Measurements from ENCODE around the gene RCVRN.

RCVRN gene

DNA sequence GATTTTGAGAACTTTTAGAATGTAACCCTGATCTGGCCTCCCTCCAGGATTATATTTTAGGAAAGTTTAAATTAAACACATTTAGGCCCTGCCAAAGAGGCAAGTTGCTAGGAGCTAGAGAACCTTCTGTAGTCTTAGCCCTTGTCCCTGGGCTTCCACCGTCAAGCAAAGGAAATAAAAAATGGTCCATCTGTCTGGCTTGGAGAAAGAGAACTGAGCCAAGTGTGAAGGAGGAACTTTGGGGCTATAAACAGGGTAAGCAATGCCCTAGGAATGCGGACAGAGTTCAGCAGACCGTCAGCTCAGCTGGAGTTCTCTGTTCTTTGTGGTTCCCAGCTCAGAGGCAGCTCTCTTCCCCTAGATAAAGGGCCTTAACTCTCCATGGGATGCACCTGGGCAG is 29.6 kb downstream of the RCVRN start:
- Mint-ChIP-seq H3K36me3 (ENCODE audit: insufficient read depth) (no peaks in the 10 kb centered on the region), H3K27ac (no peak overlapping the region), H3K9me3 (no peaks in the 10 kb centered on the region), H3K27me3 (peaks cover 51 to 65% of the 10 kb centered on the region in 2 donors), H3K4me3 (no peak overlapping the region), H3K4me1 (ENCODE audit: low read depth in 2 of 2) (no peaks in the 10 kb centered on the region)
- ATAC-seq (replicated peaks) (no peak), DNase-seq (no peak)

DNA sequence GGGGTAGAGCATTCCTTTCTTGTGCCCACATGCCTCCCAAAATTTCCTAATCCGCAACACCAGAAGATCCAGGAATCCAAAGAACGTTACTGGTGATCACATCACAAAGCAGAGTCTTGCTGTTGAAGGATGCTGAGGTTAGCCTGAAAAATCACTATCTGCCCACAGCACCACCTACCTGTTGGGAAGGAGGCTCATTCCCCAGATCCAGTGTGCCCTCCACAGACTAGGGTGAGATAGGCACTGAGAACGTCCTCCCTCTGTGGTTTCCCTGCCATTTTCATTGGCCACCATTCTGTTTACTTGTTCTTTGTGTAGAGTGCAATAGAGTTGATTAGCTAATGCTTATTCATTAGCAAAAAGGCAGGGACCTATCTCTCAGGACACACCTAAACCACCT is 30.3 kb downstream of the RCVRN start:
- DNase-seq (no peak), ATAC-seq (replicated peaks) (no peak)
- Mint-ChIP-seq H3K36me3 (ENCODE audit: insufficient read depth) (no peaks in the 10 kb centered on the region), H3K27me3 (peaks cover 45 to 59% of the 10 kb centered on the region in 2 donors), H3K27ac (no peak overlapping the region), H3K4me1 (ENCODE audit: low read depth in 2 of 2) (no peaks in the 10 kb centered on the region), H3K9me3 (no peaks in the 10 kb centered on the region), H3K4me3 (no peak overlapping the region)

DNA sequence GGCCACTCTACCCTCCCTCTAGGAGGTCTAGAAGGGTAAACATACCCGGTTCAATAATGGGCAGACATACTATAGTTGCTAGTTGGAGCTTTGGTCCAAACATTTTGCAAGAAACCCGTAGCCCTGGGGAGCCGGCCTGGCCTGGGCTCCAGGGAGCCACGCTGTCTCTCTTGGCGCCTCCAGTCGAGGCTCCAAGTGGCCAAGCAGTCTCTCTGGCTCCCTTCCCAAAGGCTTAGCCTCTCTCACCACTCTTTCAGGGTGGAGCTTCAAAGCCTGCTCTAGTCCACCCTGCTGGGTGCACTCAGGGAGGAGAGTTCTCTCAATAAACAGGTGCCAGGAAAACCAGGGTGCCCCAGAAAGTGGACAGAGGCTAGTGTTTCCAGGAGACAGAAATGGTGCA is 32.2 kb downstream of the RCVRN start:
- no peaks in the 10 kb centered on the region for H3K4me1 Mint-ChIP-seq (ENCODE audit: low read depth in 2 of 2)
- no peaks in the 10 kb centered on the region for H3K9me3 Mint-ChIP-seq
- H3K4me3 Mint-ChIP-seq: no peak overlapping the region
- DNase-seq: no peak
- H3K27ac Mint-ChIP-seq: no peak overlapping the region
- H3K27me3 Mint-ChIP-seq: peaks cover 51 to 62% of the 10 kb centered on the region in 2 donors
- H3K36me3 Mint-ChIP-seq (ENCODE audit: insufficient read depth): no peaks in the 10 kb centered on the region
- ATAC-seq (replicated peaks): no peak

DNA sequence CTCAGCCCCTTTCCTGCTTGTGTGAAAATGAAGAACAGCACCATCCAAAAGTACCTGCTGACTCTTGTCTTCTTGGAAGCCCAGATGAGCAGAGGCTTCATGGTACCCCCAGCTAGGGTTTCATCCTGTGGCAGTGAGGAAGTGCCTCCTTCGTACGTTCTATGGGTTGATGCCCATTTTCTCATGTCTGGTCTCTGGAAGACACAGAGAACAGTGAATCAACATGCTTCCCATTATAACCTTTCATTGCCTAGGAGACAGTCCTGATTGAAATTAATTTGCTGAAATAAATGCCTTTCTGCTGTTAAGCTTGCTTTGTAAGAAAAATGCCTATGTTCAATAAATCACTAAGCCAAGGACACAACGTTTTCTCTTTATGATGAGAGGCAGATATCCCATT is 36.5 kb downstream of the RCVRN start:
- no peak for ATAC-seq (replicated peaks)
- no peaks in the 10 kb centered on the region for H3K9me3 Mint-ChIP-seq

DNA sequence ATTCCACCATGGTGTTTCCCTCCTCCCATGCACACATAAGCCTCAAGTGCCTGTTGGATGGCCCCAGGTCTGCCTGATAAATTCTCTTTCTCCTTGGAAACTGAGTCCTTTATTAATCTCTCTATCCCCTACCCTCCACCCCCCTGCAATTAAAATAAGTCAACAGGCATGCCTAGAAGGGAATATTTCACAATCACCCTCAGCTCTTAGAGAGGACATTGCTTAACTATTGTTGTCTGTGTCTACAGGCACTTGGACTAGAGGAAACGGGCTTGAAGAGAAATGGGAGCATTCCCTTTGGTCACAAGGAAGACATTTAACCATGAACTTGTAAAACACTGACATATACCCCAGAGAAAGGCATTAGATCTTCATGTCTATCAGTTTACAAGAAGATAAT is 39.5 kb downstream of the RCVRN start:
- ATAC-seq (replicated peaks) (no peak), DNase-seq (no peak)
- no peak overlapping the region for H3K27ac Mint-ChIP-seq
- H3K4me1 Mint-ChIP-seq (ENCODE audit: low read depth in 2 of 2): no peaks in the 10 kb centered on the region
- peaks cover 0 to 2% of the 10 kb centered on the region in 2 donors for H3K9me3 Mint-ChIP-seq
- peaks cover 18 to 57% of the 10 kb centered on the region in 2 donors for H3K27me3 Mint-ChIP-seq
- no peaks in the 10 kb centered on the region for H3K36me3 Mint-ChIP-seq (ENCODE audit: insufficient read depth)
- no peak overlapping the region for H3K4me3 Mint-ChIP-seq

More for the DNA sequence above, 36.5 kb downstream of the RCVRN start:
- no peak for DNase-seq
- Mint-ChIP-seq H3K27ac (no peak overlapping the region), H3K4me1 (ENCODE audit: low read depth in 2 of 2) (no peaks in the 10 kb centered on the region), H3K36me3 (ENCODE audit: insufficient read depth) (no peaks in the 10 kb centered on the region), H3K27me3 (peaks cover 34 to 57% of the 10 kb centered on the region in 2 donors), H3K4me3 (no peak overlapping the region)

DNA sequence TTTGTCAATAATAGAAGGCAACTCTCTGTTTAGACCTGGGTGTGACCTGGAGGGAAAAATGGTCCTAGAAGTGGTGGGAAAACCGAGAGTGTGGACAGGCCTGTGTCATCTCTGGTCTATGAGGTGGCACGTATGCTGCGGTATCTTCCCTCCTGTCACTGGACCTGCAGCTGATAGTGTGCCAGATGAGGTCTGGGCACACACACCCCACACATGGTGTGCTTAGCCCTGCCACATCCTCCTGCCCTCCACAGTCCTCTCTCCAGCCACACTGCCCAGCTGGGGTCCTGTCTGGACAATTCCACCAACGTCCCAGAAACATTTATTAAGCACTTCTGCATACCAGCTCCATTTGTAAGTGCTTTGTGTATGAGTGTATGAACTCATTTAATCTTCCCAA is 42.1 kb downstream of the RCVRN start:
- Mint-ChIP-seq H3K4me1 (ENCODE audit: low read depth in 2 of 2) (no peaks in the 10 kb centered on the region), H3K4me3 (no peak overlapping the region), H3K27me3 (peaks cover 9 to 49% of the 10 kb centered on the region in 2 donors), H3K27ac (no peak overlapping the region), H3K9me3 (peaks cover 0 to 4% of the 10 kb centered on the region in 2 donors), H3K36me3 (ENCODE audit: insufficient read depth) (no peaks in the 10 kb centered on the region)
- ATAC-seq (replicated peaks): no peak
- no peak for DNase-seq

DNA sequence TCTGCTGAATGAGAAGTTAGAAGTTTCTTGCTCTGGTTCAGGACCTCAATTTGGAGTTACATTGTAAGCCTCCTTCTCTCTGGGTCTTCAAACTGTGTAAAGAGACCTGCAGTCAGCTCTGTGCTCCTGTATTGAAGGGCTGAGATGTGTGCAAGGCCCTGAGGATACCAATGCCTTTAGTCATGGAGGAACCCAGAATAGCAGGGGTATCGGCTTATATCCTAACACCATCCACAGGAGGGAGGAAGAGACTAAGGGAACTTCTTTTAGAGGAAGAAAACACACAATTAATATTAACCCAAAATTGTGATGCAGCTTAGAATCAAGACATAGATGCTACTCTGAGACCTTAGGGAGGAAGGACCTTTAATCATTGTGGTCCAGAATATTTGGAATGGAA is 42.9 kb downstream of the RCVRN start:
- Mint-ChIP-seq H3K36me3 (ENCODE audit: insufficient read depth) (no peaks in the 10 kb centered on the region), H3K4me1 (ENCODE audit: low read depth in 2 of 2) (no peaks in the 10 kb centered on the region), H3K9me3 (peaks cover 0 to 4% of the 10 kb centered on the region in 2 donors), H3K4me3 (no peak overlapping the region), H3K27me3 (peaks cover 13 to 45% of the 10 kb centered on the region in 2 donors), H3K27ac (no peak overlapping the region)
- ATAC-seq (replicated peaks) (no peak), DNase-seq (no peak)

DNA sequence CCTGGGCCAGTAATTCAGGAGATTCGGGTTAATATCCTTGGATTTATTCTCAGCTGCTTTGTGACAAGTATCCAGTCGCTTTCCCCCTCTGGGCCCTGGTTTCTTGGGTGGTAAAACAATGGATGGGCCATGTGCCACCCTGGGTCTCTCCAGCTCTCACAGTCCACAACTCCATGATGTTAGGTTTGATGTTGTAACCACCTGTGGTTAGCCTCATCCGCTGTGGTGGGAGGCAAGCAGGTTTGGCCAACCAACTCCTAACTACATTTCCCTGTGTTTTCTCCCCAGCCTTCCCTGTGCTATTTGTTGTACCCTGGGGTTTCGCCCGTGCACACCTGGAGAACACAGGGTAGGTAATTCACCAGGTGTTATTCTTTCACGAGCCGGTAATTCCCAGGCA is 44.2 kb downstream of the RCVRN start:
- no peak overlapping the region for H3K27ac Mint-ChIP-seq
- DNase-seq (no peak), ATAC-seq (replicated peaks) (no peak)
- no peaks in the 10 kb centered on the region for H3K36me3 Mint-ChIP-seq (ENCODE audit: insufficient read depth)
- H3K27me3 Mint-ChIP-seq: peaks cover 16 to 45% of the 10 kb centered on the region in 2 donors
- no peaks in the 10 kb centered on the region for H3K4me1 Mint-ChIP-seq (ENCODE audit: low read depth in 2 of 2)
- no peak overlapping the region for H3K4me3 Mint-ChIP-seq
- H3K9me3 Mint-ChIP-seq: peaks cover 0 to 4% of the 10 kb centered on the region in 2 donors

DNA sequence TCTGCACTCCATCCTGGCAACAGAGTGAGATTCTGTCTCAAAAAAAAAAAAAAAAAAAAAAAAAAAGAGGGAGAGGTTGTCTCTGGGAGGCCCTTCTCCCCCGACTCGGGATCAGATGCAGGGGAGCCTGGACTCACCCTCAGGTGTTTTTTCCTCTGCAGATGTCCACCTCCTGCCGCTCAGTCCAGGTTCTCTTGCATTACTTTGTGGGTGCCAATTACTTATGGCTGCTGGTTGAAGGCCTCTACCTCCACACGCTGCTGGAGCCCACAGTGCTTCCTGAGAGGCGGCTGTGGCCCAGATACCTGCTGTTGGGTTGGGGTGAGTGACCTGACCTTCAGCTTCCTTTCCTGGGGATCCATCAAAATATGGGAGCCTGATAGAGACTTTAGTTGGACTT is 45.3 kb downstream of the RCVRN start:
- Mint-ChIP-seq H3K9me3 (peaks cover 0 to 4% of the 10 kb centered on the region in 2 donors), H3K4me1 (ENCODE audit: low read depth in 2 of 2) (no peaks in the 10 kb centered on the region), H3K27ac (no peak overlapping the region), H3K36me3 (ENCODE audit: insufficient read depth) (no peaks in the 10 kb centered on the region), H3K27me3 (peaks cover 7 to 38% of the 10 kb centered on the region in 2 donors), H3K4me3 (no peak overlapping the region)
- DNase-seq (no peak), ATAC-seq (replicated peaks) (no peak)

DNA sequence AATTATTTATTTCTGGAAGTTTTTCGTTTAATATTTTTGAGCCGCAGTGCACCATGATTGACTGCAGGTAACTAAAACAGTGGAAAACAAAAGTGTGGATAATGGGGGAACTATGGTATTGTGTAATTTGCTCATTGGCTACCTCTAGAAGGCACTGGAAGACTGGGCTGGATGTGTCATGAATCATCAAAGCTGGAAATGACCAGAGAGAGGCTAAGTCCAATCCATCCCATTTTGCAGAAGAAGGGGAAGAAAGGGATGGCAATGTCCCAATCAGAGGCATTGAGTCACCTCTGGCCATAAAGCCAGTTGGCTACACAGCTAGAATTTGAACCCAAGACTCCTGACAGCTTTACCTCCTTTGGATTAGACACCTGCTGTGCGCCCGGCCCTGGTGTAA is 50.0 kb downstream of the RCVRN start:
- Mint-ChIP-seq H3K27me3 (peaks cover 28 to 33% of the 10 kb centered on the region in 2 donors), H3K4me1 (ENCODE audit: low read depth in 2 of 2) (no peaks in the 10 kb centered on the region), H3K4me3 (no peak overlapping the region), H3K9me3 (peaks cover 0 to 2% of the 10 kb centered on the region in 2 donors), H3K27ac (no peak overlapping the region), H3K36me3 (ENCODE audit: insufficient read depth) (no peaks in the 10 kb centered on the region)
- ATAC-seq (replicated peaks): no peak
- DNase-seq: no peak

DNA sequence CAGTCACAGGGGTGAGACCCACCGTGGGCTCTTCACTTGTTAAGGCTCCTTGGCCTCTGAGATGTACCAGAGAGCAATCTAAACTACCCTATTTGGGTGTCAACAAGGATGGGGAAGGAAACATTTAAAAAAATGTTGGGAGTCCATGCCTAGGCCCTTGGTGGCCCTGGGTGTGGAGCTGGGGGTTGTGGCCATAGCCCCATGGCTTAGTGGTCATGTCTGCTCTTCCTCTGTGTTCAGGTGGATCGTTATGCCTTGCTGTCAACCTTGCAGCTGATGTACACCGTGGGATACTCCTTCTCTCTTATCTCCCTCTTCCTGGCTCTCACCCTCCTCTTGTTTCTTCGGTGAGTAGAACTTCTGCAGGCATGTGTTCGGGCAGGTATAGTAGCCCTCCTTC is 50.8 kb downstream of the RCVRN start:
- no peaks in the 10 kb centered on the region for H3K36me3 Mint-ChIP-seq (ENCODE audit: insufficient read depth)
- ATAC-seq (replicated peaks) (no peak), DNase-seq (no peak)
- peaks cover 0 to 1% of the 10 kb centered on the region in 2 donors for H3K9me3 Mint-ChIP-seq
- H3K4me1 Mint-ChIP-seq (ENCODE audit: low read depth in 2 of 2): no peaks in the 10 kb centered on the region
- no peak overlapping the region for H3K27ac Mint-ChIP-seq
- H3K27me3 Mint-ChIP-seq: peaks cover 25 to 33% of the 10 kb centered on the region in 2 donors
- no peak overlapping the region for H3K4me3 Mint-ChIP-seq

DNA sequence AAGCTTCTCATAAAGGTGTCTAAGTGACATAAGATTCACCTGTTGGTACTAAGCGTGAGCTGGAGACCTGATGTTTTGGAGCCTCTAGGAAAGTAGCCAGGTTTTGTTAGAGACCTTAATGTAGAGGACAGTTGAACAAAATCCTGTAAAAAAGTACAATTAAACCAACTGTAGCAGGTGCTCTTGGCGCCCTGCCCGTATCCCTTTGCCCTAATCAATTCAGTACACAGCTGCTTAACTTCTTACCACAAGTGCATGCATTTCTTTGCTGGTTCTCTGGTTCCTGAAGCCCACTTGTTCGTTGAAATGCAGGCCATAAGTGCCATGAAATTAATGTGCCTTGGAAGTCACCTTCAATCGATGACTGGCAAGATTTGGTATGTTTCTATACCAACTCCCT is 54.9 kb downstream of the RCVRN start:
- DNase-seq: no peak
- no peaks in the 10 kb centered on the region for H3K36me3 Mint-ChIP-seq (ENCODE audit: insufficient read depth)
- H3K9me3 Mint-ChIP-seq: no peaks in the 10 kb centered on the region
- H3K4me3 Mint-ChIP-seq: no peak overlapping the region
- H3K4me1 Mint-ChIP-seq (ENCODE audit: low read depth in 2 of 2): no peaks in the 10 kb centered on the region
- H3K27me3 Mint-ChIP-seq: peaks cover 11 to 32% of the 10 kb centered on the region in 2 donors
- H3K27ac Mint-ChIP-seq: no peak overlapping the region
- no peak for ATAC-seq (replicated peaks)
